ENCODE data around the gene PROB1.
"Not testable (repeated sequence)": the region's sequence is repeated elsewhere in the genome, so short reads cannot be mapped to it uniquely, and the experiment has no call there.

PROB1 gene

DNA sequence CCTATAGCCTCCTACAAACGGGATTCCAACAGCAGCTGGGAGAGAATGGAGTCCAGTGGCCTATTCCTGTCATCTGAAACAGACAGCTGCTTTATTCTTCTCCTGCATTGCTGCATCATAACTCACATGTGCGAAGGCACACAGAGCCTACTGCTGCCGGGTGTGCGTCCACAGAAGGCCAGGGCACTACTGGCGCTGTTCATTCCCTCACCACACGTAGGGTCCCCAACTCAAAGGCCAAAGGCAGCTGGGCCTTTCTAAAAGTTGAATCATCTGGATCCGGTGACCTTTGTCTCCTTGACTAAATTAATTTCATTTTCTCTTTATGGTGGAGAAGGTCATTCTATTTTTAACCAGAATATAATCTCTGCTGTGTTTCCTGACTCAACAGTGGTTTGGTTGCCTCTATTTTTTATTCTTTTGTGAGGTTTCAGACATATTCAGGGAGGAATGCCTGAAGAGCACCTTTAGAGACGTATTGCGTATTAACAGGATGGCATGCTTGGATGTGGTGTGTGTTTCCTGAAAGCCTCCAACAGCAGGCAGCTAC lies 19.8 kb upstream of the PROB1 start:
- DNase-seq: peak in 4 of 10 donors; percentile 28 to 91 (median 42)
- intact Hi-C loops (cut with DNase I): no loop called here

- no peak for DNase-seq
- intact Hi-C loops (cut with DNase I): no loop called here
Observed at GRCh38 chr5:139413963-139414362, 19.1 kb upstream of the PROB1 start.

GRCh38 chr5:139413153-139413552 lies 18.2 kb upstream of the PROB1 start:
- intact Hi-C loops (cut with DNase I): no loop called here
- DNase-seq: peak in 1 of 10 donors; percentile 34

DNA sequence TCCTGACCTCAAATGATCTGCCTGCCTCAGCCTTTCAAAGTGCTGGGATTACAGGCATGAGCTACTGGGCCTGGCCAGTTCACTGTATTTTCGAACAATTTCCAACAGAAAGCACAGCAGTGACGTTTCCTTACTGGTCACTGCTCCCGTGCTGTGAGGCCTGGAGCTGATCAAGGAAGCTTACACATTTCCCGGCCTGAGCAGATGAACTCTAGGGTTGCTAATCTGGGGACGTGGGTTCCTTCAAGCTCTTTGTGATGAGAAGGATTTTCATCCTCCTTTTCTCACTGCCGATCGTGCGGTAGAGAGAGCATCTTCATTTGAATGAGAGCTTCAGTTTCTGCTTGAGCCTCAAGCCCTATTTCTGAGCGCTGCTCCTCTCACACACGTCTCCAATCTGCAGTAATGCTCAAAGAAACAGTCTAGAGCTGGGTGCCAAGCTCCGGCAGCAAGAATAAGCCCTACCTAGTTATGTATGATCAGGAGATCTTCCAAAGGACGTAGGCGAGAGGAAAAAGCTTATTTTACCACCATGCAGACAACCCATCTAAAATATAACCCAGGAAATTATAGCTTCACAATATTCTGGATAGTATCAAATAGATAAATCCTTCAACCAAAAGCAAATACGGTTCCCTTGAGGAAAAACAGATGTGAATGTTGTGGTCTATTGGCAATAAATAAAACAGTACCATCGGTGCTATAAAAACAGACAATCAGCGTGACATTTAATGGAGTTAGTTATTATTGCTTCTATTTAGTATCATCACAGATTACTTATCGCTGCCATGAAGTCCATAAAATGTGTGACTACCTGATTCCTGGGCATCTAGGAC lies 16.3 kb upstream of the PROB1 start:
- DNase-seq: peak in 5 of 10 donors; percentile 43 to 93 (median 50)
- intact Hi-C loops (cut with DNase I): no loop called here

- peak in 1 of 10 donors; percentile 56 for DNase-seq
- intact Hi-C loops (cut with DNase I): no loop called here
Observed at GRCh38 chr5:139410121-139410992, 15.5 kb upstream of the PROB1 start.

DNA sequence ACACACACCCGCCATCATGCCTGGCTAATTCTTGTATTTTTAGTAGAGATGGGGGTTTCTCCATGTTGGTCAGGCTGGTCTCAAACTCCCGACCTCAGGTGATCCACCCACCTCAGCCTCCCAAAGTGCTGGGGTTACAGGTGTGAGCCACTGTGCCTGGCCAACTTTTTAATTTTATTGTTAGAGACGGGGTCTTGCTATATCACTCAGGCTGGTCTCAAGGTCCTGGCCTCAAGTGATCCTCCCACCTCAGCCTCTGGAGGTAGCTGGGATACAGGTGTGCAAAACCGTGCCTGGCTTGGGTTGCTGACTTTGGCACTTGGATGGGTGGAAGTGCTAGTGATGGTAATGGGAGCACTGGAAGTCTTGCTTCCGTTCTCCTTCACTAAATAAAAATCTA lies 14.2 kb upstream of the PROB1 start:
- intact Hi-C loops (cut with DNase I); DNase-seq: not testable (repeated sequence)

- DNase-seq: peak in 1 of 10 donors; percentile 18
Observed at GRCh38 chr5:139408191-139408590, 13.3 kb upstream of the PROB1 start.

DNA sequence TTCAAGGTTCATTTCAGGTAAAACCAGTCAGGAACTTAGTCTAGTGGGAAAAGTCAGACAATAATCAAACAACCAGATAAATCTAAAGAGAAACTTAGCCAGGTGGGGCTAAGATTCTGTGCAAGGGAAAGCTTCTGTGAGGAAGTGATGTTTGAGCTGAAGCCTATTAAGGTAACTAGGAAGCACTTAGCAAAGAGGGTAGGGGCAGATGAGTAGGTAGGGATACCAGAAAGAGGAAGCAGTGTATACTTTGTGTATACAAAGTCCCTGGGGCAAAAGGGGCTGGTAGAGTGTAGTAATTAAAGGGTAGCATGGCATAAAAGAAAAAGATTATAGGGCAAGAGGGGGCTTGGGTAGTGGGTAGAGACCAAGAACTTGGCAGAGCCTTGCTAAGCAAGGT lies 12.6 kb upstream of the PROB1 start:
- DNase-seq: no peak
- intact Hi-C loops (cut with DNase I): no loop called here

More at GRCh38 chr5:139408191-139408590, 13.3 kb upstream of the PROB1 start:
- intact Hi-C loops (cut with DNase I): no loop called here

- intact Hi-C loops (cut with DNase I): no loop called here
- peak in 1 of 10 donors; percentile 20 for DNase-seq
Observed at GRCh38 chr5:139406963-139407362, 12.1 kb upstream of the PROB1 start.

DNA sequence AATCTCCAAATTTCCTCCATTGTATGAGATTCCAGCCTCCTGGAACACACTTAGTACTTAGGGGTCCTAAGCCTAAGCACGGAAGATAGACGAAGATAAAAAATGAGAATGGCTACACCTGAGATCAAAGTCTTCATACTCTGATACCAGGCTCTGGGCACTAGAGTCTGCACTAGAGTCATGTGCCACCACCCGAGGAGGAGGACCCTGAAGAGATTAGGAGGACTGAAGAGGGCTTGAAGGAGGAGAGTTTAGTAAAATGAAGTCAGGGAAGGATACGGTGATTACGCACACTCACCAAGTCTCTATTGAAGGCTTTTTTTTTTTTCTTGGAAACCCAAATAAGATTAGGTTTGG lies 9.6 kb upstream of the PROB1 start:
- intact Hi-C loops (cut with DNase I): no loop called here
- DNase-seq: peak in 1 of 10 donors; percentile 12

- DNase-seq: peak; percentile 94 to 100 (median 98)
- intact Hi-C loops (cut with DNase I): loop anchor here (2.0 kb wide), 1 partner anchor 61 kb away; no protein-coding TSS in a partner anchor
Observed at GRCh38 chr5:139403787-139404483, 9.0 kb upstream of the PROB1 start, which contains the start of gene SPATA24. Gene SPATA24 (minus strand): TSS chr5:139404089. CDS start chr5:139404060, 29 bp downstream.

DNA sequence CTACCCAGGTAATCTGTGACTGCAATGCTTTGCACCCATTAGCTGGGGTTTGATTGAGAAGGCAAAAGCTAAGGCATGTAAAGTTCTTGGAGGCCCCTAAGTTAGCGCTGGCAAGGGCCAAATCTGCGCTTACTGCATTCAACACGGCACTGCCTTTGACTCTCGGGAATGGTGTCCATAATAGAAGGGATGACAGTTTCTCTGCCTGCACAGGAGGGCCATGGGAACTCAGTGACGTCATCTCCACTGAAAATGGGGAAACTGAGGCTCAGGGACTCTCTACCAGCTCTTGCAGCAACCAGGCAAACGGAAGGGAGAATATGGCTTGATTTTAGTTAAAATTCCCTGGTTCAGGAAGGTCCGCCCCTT lies 8.5 kb upstream of the PROB1 start:
- intact Hi-C loops (cut with DNase I): loop anchor here (2.0 kb wide), 1 partner anchor 61 kb away; no protein-coding TSS in a partner anchor
- no peak for DNase-seq

DNA sequence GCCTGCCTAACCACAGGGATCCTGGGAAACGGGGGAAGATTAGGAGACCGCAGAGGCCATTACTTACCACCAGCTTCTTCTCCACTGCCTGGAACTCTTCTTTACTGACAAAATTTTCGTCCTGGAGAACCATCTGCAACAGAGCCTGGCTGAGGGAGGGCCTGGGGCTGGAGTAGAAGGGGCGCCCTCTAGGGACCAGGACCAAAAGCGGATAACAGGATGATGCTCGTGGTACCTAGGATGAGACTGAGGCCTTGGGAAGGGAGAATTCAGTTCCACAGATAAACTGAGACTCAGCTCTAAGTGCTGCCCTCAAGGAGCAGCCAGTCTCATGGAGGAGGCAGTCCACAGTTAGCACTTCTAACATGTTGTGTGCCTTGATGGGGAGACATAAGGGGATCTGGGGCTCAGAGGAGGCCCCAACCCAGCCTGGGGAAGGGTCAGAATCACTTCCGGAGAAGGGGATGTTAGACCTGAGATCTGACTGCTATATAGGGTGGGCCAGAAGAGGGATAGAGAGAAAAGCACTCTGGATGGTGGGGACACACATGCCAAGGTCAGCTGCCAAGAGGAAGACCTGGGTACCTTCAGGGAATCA lies 7.8 kb upstream of the PROB1 start:
- peak in 2 of 10 donors; percentile 38 to 39 for DNase-seq
- intact Hi-C loops (cut with DNase I): loop anchor here (2.0 kb wide), 1 partner anchor 60 kb away; no protein-coding TSS in a partner anchor

GRCh38 chr5:139401546-139401945 lies 6.6 kb upstream of the PROB1 start:
- peak in 1 of 10 donors; percentile 22 for DNase-seq
- intact Hi-C loops (cut with DNase I): no loop called here

DNA sequence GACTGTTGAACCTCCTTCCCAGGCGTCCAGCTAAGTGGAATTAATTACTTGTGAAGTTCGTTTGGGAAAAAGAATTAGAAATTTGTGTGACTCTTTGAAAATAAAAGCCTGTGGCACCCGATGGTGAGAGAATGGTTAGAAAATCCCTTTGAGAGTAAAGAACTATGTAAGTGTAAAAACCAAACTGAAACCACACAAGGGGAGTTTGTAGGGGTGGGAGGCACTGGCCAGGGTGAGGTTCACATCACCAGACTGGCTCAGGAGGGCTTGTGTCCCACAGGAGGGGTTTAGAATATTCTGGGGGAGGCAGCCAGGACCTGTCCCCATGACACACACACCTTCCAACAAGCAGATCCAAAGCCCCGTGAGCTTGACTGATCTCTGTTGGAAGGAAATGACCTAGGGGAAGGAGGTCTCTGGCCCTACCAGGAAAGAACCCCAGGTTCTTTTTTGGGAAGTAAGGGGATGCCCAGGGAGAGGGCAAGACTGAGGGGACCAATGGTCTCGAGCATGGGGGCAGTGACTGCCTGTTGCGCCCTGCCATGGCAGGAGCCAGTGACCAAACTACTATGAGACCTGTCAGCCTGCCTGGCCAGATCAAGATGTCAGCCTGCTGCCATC lies 4.7 kb upstream of the PROB1 start:
- DNase-seq: peak in 1 of 10 donors; percentile 29
- intact Hi-C loops (cut with DNase I): no loop called here

- intact Hi-C loops (cut with DNase I): no loop called here
- peak in 3 of 10 donors; percentile 7 to 53 (median 10) for DNase-seq
Observed at GRCh38 chr5:139397921-139398320, 3.0 kb upstream of the PROB1 start.

DNA sequence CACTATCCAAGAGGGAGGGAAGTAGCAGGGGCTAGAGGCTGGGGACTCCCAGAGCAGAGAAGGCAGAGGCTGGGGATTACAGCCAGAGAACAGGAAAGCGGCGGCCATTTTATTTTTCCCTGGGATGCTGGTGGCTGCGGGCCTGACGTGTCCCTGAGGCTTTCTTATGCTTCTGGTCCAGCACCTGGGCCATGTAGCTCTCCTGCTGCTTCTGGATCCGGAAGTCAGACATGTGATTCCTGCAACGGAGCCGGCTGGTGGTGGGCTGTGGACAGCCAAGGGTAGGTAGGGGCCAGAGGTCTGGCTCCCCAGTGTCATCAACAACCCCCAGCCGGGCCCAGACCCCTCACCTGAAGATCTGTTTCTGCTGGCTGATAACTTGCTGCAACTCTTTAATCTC lies 1.8 kb upstream of the PROB1 start:
- DNase-seq: peak in 3 of 10 donors; percentile 58 to 79 (median 66)
- intact Hi-C loops (cut with DNase I): no loop called here

DNA sequence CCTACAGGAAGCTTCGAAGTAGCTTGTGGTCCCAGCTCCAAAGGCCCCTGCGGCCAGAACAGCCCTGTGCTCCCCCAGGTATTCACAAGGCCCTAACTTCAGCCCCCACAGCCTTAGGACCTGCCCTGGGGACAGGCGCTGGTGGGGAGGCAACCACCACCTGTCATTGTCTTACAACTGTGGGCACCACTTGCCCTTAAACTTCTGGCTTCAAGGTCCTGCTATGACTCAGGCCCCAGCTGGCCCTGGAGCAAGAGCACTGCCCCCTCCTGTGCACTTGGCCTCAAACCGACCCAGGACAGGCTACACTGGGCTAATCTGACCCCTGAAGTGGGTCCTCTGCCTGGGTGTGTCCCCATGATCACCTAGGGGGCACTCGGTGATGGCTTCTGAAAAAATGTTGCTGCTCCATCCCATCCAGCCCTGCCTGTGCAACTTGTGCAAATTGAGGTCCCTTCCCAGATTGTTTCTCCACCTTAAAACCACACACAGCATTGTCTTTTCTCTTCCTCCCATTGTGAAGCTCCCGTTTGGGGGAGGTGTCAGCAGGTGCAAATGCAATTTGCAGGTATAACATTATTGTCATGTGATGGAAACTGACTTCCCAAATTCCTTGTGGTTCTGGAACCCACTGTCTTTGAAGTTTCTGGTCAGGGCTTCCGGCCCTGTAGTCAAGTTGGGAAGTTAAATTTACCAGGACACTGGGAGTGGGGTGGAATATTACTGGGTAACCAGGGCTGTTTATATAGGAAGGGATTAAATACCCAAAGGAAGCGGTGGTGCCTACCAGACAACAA lies 1.1 kb upstream of the PROB1 start:
- peak in 2 of 10 donors; percentile 19 to 43 for DNase-seq
- intact Hi-C loops (cut with DNase I): no loop called here
